SK-N-SH treated with all-trans-retinoic acid at 6 μM for 48 hours (cell line): Measurements from ENCODE around the gene SLC4A5.

Experiments
- CREB5 ChIP-seq: fragments of 250-450 bp; sonication (Bioruptor Pico); IDR thresholded peaks from 2 replicates; pipeline ENCODE4 v1.5.1; 2020; ENCODE audit warnings: low read depth, mild to moderate bottlenecking, moderate library complexity
- CSDC2 ChIP-seq: fragments of 250-450 bp; sonication (Bioruptor Pico); IDR thresholded peaks from 2 replicates; pipeline ENCODE4 v1.5.0; 2020; ENCODE audit warnings: mild to moderate bottlenecking, moderate library complexity
- PATZ1 ChIP-seq: fragments of 250-450 bp; sonication (Bioruptor Pico); IDR thresholded peaks from 2 replicates; pipeline ENCODE4 v1.8.0; 2020; ENCODE audit warnings: mild to moderate bottlenecking, moderate library complexity, borderline replicate concordance
- RARB ChIP-seq: fragments of 250-450 bp; sonication (Bioruptor Pico); IDR thresholded peaks from 2 replicates; pipeline ENCODE4 v1.8.0; 2021; ENCODE audit warnings: mild to moderate bottlenecking, moderate library complexity
- TOX ChIP-seq: fragments of 250-450 bp; sonication (Bioruptor Pico); IDR thresholded peaks from 2 replicates; pipeline ENCODE4 v1.8.0; 2021; ENCODE audit warnings: mild to moderate bottlenecking, moderate library complexity, borderline replicate concordance

GRCh38 chr2:74188018-74188601 is 155.1 kb downstream of the SLC4A5 start:
- TF ChIP-seq PATZ1 (no peak), RARB (CRISPR knock-in tag) (no peak), TOX (no peak), CREB5 (CRISPR knock-in tag) (no peak), CSDC2 (no peak)
